ENCODE data around the gene GRK3.

- no peak for TF ChIP-seq SP1 (IDR thresholded peaks at IDR 0.05)
- no peak for TF ChIP-seq ZNF384 (IDR thresholded peaks at IDR 0.05)
- no peak for TF ChIP-seq PKNOX1 (IDR thresholded peaks at IDR 0.05)
- no peak for TF ChIP-seq HDGF (IDR thresholded peaks at IDR 0.05; ENCODE audit: borderline replicate concordance)
Observed at GRCh38 chr22:25644122-25644521, 79.6 kb downstream of the GRK3 start.
